HEK293T (cell line): ENCODE data around the gene PKN3.

Experiments
- ARNT ChIP-seq: fragments of 450-650 bp; IDR thresholded peaks from 2 replicates; pipeline ENCODE4 v1.6.1; 2017; ENCODE audit warnings: mild to moderate bottlenecking
- BHLHE40 ChIP-seq: fragments of 450-650 bp; IDR thresholded peaks from 2 replicates; pipeline ENCODE4 v1.6.1; 2016; ENCODE audit warnings: mild to moderate bottlenecking, moderate library complexity, borderline replicate concordance
- FOXA1 ChIP-seq: fragments of 450-650 bp; IDR thresholded peaks from 2 replicates; pipeline ENCODE4 v1.6.1; 2016; ENCODE audit warnings: mild to moderate bottlenecking
- LEF1 ChIP-seq: fragments of 450-650 bp; IDR thresholded peaks from 2 replicates; pipeline ENCODE4 v1.6.1; 2017; ENCODE audit warnings: mild to moderate bottlenecking, borderline replicate concordance
- SP1 ChIP-seq: fragments of 450-650 bp; IDR thresholded peaks from 2 replicates; pipeline ENCODE4 v1.6.1; 2017
- TARDBP ChIP-seq: fragments of 450-650 bp; IDR thresholded peaks from 2 replicates; pipeline ENCODE4 v1.6.1; 2016
- ZNF384 ChIP-seq: fragments of 450-650 bp; IDR thresholded peaks from 2 replicates; pipeline ENCODE4 v1.6.1; 2016
- TF ChIP-seq, protein P1 (sequence below): fragments of 450-650 bp; IDR thresholded peaks from 2 replicates; pipeline ENCODE4 v1.6.1; 2016

- TF ChIP-seq ZNF384: no peak
- TF ChIP-seq, protein P1, sequence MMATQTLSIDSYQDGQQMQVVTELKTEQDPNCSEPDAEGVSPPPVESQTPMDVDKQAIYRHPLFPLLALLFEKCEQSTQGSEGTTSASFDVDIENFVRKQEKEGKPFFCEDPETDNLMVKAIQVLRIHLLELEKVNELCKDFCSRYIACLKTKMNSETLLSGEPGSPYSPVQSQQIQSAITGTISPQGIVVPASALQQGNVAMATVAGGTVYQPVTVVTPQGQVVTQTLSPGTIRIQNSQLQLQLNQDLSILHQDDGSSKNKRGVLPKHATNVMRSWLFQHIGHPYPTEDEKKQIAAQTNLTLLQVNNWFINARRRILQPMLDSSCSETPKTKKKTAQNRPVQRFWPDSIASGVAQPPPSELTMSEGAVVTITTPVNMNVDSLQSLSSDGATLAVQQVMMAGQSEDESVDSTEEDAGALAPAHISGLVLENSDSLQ: no peak
- no peak for TF ChIP-seq ARNT
- TF ChIP-seq TARDBP: no peak
- no peak for TF ChIP-seq FOXA1
- TF ChIP-seq SP1: no peak
- TF ChIP-seq BHLHE40: no peak
- no peak for TF ChIP-seq LEF1
Measured at GRCh38 chr9:128703616-128704355, 1.5 kb downstream of the PKN3 start.
